Measurements from ENCODE around the gene DOC2B. TPM values are rescaled to one million over a fixed set of nuclear protein-coding genes. Genes with fewer than 3 reads are reported as not detected.
"Not testable (repeated sequence)": the region's sequence is repeated elsewhere in the genome, so short reads cannot be mapped to it uniquely, and the experiment has no call there.

DOC2B gene
- total RNA-seq, 1 donor from 2014 or later = 4.5 TPM

GRCh38 chr17:215563-216478 is 34.4 kb upstream of the DOC2B start:
- intact Hi-C loops (cut with DNase I) = not testable (repeated sequence)
- peak; percentile 39 for ATAC-seq
- DNase-seq (ENCODE audit: missing footprints) = peak; percentile 61

DNA sequence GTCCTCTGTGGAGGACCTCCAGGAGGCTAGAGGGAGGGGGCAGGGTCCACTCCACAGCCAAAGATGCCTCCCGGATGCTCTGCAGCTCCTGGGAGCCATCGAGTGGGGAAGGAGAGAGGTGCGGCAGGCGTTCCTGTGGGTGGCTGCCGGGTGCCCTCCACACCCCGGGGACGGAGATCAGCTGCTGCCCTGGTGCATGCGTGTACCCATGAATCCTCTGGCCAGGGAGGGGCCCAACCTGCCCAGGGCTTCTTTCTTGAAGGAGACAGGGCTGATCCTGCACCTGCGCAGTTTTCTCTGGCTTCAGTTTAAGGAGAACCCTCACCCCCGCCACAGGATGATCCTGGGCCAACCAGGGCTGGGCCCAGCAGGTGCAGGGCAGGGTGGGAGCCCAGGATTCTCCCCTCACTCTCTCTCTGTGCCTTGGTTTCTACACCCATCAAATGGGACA is 33.5 kb upstream of the DOC2B start:
- DNase-seq (ENCODE audit: missing footprints) = no peak
- intact Hi-C loops (cut with DNase I) = no loop called here
- no peak for ATAC-seq

- ATAC-seq (no peak), DNase-seq (ENCODE audit: missing footprints) (no peak)
- intact Hi-C loops (cut with DNase I) = no loop called here
These were observed 32.0 kb upstream of the DOC2B start for GRCh38 chr17:213286-214105.

DNA sequence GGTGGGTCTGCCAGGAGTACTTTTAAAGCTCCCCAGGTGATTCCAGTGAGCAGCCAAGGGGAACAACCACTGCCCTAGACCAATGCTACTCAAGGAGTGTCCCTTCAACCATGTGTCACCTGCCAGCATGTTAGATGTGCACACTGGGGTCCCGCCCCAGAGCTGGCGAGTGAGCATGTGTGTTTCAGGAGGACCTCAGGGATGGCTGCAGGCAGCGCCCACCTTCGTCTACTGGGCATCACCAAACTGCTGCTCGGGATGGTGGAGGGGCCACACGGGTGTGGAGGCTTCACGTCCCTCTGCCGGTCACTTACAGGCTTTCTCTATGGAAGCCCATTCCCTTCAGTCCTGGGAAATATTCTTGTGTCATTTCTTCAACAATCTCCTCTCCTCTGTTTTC is 29.0 kb upstream of the DOC2B start:
- no peak for ATAC-seq
- no peak for DNase-seq (ENCODE audit: missing footprints)
- intact Hi-C loops (cut with DNase I) = no loop called here

DNA sequence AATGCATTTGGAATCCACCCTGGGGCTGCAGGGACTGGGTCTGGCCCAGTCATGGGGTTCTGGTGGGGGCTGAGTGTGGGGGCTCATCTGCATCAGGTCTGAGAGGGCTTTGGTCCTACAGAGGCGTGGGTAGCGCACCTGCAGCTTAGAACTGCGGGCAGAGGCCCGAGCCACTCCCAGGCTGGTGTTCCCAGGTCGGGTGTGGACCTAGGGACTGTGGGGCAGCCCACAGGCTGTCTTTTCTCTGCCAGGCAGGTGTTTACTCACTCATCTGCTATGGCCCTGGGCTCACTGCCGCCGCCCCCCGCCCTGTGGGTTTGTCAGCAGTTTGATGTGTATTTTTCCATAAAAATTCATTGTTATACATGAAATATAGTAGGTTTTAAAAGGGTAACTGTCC is 27.0 kb upstream of the DOC2B start:
- DNase-seq (ENCODE audit: missing footprints) = no peak
- no peak for ATAC-seq
- intact Hi-C loops (cut with DNase I) = no loop called here

- intact Hi-C loops (cut with DNase I) = no loop called here
- ATAC-seq (no peak), DNase-seq (ENCODE audit: missing footprints) (no peak)
These were observed 26.3 kb upstream of the DOC2B start for GRCh38 chr17:207775-208174.

DNA sequence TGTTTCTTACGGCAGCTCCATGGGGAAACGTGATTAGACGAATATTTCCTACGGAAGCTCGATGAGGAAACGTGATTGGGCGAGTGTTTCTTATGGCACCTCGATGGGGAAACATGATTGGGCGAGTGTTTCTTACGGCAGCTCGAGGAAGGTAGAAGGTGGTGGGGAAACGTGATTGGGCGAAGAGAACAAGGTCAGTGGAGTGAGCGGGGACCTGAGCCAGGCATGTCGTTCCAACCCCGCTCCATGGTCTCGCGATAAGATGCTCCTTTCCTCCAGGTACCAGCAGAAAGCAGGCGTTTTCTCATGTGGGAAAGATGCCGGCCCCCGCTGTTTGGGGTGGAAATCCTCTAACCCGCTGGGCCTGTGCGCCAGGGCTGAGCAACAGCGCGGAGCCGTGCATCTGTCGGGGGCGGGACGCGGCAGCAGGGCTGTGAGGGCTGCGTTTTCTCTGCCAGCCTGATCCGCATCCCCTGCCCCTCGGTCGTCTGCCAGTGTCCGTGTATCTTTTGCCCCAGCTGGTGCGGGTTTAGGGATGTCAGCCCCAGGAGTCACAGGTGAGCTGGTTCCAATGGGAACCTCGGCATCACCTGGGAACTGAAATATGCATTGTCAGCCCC is 25.6 kb upstream of the DOC2B start:
- no peak for ATAC-seq
- intact Hi-C loops (cut with DNase I) = no loop called here
- no peak for DNase-seq (ENCODE audit: missing footprints)

- ATAC-seq; DNase-seq (ENCODE audit: missing footprints); intact Hi-C loops (cut with DNase I): not testable (repeated sequence)
These were observed 25.0 kb upstream of the DOC2B start for GRCh38 chr17:206484-206883.

- no peak for DNase-seq (ENCODE audit: missing footprints)
- intact Hi-C loops (cut with DNase I) = no loop called here
- no peak for ATAC-seq
These were observed 24.4 kb upstream of the DOC2B start for GRCh38 chr17:205817-206216.

GRCh38 chr17:205148-205669 is 23.8 kb upstream of the DOC2B start:
- no peak for ATAC-seq
- intact Hi-C loops (cut with DNase I) = no loop called here
- DNase-seq (ENCODE audit: missing footprints) = no peak

DNA sequence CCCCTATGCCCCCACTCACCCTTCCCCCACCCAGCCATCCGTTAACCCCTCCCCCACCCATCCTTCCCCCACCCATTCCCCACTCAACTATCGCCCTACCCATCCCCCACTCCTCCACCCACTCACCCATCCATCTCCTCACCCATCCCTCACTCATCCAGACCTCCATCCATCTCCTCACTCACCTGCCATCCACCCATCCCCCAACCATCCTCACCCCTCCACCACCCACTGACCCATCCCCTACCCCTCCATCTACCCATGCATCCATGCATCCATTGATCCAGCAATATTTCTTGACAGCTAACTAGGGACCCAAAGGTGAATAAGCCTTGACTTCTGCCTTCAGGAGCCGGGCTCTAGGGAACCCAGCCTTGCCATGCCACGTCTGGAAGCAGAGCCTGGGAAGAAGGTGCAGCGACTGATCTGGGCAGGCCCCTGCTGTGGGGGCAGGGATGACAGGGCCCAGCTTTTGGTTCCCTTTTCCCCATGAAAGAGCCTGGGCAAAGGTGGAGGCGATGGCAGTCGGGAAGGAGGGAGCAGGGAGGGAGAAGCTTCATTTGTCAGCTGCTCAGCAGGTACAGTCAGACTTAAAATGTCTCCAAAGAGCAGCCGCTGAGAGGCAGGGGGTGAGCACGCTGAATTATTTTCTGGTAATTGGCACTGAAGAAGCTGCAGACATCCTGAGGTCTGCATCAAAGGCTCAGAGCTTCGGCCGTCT is 23.1 kb upstream of the DOC2B start:
- intact Hi-C loops (cut with DNase I) = no loop called here
- ATAC-seq = no peak
- DNase-seq (ENCODE audit: missing footprints) = no peak

DNA sequence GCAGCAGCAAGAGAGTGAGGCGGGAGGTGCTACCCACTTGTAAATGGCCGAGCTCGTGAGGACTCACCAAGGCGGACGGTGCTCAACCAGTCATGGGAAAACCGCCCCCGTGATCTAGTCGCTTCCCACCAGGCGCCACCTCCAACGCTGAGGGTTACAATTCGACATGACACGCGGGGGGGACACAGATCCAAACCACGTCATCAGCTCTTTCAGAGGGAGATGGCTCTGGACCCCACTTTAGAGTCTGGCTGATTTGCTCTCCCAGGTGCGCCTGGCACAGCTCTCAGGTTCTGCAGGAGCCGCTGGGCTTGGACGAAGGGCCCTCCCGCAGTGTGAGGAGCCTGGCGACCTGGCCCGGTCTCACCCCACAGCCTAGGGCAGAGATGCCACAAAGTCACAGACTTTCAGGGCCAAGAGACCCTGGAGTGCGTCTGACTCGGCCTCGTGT is 21.1 kb upstream of the DOC2B start:
- no peak for DNase-seq (ENCODE audit: missing footprints)
- intact Hi-C loops (cut with DNase I) = no loop called here
- no peak for ATAC-seq

GRCh38 chr17:201736-202135 is 20.3 kb upstream of the DOC2B start:
- DNase-seq (ENCODE audit: missing footprints); ATAC-seq; intact Hi-C loops (cut with DNase I): not testable (repeated sequence)

- ATAC-seq; intact Hi-C loops (cut with DNase I); DNase-seq (ENCODE audit: missing footprints): not testable (repeated sequence)
These were observed 19.8 kb upstream of the DOC2B start for GRCh38 chr17:201257-201656.

DNA sequence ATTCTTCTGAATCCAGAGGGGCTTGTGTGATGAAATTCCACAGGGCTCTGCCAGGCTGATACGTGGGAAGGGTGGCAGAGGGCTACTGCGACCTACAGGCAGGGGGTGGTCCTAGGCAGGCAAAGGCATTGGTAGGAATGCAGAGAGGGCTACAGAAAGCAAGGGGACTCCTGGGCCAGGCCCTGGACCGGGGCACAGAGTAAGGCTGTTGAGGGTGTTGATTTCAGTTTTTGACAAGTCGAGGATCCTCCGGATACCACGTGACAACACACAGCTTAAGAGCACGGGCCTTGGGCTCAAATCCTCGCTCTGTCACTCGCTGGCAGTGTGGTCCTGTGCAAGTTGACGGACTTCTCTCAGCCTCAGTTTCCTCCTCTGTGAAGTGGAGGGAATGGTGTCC is 19.1 kb upstream of the DOC2B start:
- DNase-seq (ENCODE audit: missing footprints) (no peak), ATAC-seq (no peak)
- intact Hi-C loops (cut with DNase I) = no loop called here

- ATAC-seq = peak; percentile 36
- intact Hi-C loops (cut with DNase I) = no loop called here
- no peak for DNase-seq (ENCODE audit: missing footprints)
These were observed 18.5 kb upstream of the DOC2B start for GRCh38 chr17:199806-200545.

- DNase-seq (ENCODE audit: missing footprints) (no peak), ATAC-seq (no peak)
These were observed 17.7 kb upstream of the DOC2B start for GRCh38 chr17:199191-199604.

GRCh38 chr17:198225-198624 is 16.8 kb upstream of the DOC2B start:
- ATAC-seq; DNase-seq (ENCODE audit: missing footprints); intact Hi-C loops (cut with DNase I): not testable (repeated sequence)

More at GRCh38 chr17:199191-199604, 17.7 kb upstream of the DOC2B start:
- intact Hi-C loops (cut with DNase I) = no loop called here
